Stimulated activated CD4-positive, alpha-beta T cell treated with anti-CD3 and anti-CD28 coated beads, Interleukin-2, amount 100 ng/mL, for 48 hours (primary cell): Measurements from ENCODE around the gene AZIN2.
"Not testable (repeated sequence)": the region's sequence is repeated elsewhere in the genome, so short reads cannot be mapped to it uniquely, and the experiment has no call there.

ENCODE experiments used
- DNase-seq, 2 donors: peaks; one replicate each; pipeline ENCODE4 v3.0.0-alpha.2; 2020

The AZIN2 gene

DNA sequence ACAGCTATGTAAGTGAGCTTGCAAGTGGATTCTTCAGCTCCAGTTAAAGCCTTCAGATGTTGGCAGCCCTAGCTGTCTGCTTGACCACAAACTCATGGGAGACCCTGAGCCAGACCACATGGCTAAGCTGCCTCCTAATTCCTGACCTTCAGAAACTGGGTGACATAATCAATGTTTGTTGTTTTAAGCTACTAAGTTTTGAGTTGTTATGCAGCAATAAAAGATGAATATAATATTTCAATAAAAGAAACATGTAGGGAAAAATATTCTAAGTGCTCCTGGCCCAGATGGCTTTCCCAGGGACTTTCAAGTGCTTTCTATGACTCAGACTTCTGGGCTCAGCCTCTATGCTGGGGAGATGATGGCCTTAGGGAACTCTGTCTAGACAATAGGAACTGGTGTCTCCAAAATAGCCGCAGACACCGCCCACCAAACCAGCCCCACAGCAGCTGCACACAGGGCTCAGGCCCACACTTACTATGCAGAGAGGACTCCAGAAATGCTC is 20.3 kb upstream of the AZIN2 start:
- no peak for DNase-seq

DNA sequence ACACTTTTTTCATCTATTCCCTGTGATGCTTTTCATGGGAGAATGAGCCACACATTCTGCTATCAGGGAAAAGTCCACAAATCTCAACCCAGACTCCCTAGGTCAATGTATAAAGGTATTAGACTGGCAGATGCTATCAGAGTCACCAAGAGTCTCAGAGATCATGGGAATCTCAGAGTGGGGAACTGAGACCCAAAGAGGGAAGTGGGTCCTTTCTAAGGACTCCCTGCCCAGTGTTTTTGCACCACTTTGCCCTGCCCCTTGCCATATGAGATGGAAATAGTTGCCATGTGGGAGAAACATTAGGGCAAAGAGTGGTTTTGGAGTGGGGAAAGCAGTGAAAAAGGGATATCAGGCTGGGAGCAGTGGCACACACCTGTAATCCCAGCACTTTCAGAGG is 19.1 kb upstream of the AZIN2 start:
- DNase-seq, result no peak

DNA sequence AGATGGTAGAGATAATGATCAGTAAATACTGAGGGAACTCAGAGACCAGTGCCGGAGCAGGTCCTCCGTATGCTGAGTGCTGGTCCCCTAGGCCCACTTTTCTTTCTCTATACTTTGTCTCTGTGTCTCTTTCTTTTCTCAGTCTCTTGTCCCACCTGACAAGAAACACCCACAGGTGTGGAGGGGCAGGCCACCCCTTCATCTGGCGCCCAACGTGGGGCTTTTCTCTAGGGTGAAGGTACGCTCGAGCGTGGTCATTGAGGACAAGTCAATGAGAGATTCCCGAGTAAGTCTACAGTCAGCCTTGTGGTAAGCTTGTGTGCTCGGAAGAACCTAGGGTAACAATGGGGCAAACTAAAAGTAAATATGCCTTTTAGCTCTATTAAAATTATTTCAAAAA is 16.7 kb upstream of the AZIN2 start:
- DNase-seq, result not testable (repeated sequence)

DNA sequence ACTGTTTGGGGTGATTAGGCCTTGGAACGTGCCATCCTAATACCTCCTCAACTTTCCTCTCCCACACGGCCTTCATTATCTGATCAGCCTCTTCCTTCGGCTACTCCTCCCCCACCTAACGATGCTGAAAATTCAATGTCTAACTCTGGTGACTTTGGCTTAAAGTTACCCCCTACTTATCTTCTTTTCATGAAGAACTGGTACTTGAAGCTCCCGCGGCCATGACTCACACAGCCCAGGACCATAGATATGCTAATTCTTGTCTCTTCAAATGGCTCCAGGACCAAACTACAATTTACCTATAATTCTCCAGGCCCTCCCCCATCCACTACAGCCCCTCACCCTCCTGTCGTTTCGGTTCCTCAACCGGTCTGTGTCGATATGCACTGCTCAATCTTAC is 15.7 kb upstream of the AZIN2 start:
- DNase-seq, result no peak

DNA sequence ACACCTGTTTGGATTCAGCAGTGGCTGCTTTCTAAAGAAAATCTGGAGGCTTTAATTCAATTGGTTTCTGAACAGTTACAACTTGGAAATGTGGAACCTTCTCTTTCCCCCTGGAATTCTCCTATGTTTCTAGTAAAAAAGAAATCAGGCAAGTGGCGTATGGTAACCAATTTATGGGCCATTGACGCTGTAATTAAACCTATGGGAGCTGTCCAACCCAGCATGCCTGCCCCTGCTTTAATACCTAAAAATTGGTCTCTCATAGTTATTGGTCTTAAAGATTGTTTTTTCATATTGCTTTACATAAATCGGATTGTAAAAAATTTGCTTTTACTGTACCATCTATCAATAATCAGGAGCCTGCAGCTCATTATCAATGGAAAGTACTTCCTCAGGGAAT is 14.5 kb upstream of the AZIN2 start:
- not testable (repeated sequence) for DNase-seq

DNA sequence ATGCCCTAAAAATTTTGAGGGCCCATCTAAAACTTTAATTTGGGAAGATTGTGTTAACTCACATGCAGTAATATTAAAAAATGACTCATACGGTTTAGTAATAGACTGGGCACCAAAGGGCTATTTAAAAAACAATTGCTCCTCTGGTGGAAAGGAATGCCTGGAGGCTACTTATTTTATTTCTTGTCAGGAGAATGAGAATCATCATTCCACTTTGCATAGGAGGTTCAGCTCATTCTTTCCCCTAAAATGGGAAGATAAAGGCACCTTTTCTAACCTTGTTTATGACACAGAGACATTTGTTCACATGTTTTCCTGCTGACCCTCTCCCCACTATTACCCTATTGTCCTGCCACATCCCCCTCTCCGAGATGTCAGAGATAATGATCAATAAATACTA is 12.8 kb upstream of the AZIN2 start:
- DNase-seq, result not testable (repeated sequence)

DNA sequence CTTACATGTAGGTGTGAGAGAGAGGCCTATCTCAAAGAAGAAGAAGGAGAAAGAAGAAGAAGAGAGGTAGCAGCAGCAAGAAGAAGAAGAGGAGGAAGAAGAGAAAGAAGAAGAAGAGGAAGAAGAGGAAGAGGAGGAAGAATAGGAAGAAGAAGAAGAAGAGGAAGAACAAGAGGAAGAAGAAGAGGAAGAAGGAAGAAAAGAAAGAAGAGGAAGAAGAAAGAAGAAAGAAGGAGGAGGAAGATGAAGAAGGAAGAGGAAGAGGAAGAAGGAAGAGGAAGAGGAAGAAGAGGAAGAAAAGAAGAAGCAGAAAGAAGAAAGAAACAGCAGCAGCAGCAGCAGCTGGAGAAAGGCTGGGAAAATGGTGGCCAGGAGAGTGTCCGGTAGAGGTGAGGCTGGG is 10.3 kb upstream of the AZIN2 start:
- no peak for DNase-seq

DNA sequence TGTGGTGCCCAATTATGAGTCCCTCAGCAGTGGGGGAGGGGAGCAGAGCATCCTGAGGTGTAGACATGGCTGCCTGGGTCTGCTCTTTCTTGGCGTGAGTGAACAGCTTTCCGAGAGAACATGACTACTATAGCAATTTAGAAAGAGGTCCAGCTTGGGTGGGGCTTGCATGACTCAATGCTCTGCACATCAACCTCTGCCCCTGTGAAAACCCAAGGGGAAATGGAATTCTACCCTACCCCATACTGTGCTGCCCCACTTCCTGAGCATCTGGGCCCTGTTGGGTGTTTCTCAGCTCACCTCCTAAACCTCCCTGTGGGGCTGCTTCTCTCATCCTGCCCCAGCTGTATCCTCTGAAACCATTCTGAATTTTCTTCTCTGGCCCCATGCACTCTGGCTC is 8.2 kb upstream of the AZIN2 start:
- DNase-seq, result no peak

DNA sequence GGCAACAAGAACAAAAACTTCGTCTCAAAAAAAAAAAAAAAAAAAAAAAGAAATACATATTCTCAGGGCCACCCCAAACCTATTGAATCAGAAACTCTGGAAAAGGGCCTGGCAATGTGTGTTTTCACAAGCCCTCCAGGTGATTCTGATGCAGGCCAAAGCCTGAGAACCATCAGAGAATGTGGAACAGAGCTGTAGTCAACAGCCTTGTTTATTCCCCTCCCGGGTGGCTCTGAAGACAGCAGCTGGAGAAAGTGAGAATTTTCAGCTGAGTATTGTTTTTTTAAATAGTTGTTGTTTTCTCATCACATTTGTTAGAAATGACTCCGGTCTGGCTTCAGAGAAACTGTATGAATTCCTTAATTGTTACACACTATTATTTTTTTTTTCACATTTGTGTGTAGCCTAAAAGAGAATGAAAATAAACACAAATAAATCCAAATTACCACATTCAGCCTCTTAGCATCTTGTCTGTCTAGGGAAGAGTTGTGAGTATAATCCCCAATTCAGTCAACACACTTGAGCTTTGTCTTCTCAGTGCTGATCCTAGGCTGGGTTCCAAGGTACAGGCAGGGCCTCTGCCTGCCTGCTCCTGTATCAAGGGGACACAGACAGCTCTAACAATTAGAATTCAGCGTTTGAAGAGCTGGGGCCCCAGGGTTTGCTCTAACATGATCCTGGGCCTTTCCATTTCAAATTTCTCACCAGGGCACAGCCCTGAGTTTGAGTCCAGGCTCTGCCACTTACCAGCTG is 6.6 kb upstream of the AZIN2 start:
- no peak for DNase-seq

DNA sequence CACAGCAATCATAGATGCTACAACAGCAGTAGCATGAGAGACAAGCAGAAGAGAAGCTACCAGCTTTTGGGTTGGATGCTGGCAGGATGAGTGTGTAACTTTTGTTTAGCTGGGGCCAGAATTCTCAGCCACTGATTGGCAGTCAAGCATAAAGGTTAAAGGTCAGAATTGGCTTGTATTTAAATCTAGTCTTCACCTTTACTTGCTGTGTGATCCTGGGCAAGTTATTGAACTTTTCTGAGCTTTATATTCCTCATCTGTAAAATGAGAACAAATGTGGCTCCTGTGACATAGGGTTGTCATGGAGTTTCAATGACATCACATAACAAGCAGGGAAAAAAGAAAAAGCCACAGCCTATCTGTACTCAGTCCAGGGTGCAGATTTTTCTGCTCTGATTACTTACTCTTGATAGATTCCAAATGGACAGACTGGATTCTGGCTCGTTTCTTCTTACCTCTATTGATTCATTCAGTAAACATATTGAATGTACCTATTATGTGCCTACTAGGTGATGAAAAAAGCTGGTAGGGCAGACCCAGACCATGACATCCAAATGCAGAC is 2.8 kb upstream of the AZIN2 start:
- DNase-seq, result no peak

DNA sequence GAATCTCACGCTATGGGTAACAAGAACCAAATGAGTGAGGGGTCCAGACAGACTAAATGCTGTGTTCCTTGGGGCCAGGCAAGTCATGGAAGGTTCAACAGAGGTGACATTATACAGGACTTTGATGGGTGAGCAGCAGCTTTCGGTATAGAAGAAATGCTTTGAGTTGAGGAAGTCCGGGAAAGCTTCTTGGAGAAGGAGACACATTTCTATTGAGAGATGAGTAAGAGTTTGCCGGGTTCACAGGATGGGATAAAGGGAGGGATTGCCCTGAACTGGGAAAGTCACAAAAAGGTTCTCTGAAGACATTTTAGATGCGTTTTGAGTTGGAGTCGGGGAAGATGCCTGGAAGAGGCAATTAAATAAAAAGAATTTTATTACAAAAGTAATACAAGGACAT is 580 bp upstream of the AZIN2 start:
- no peak for DNase-seq

DNA sequence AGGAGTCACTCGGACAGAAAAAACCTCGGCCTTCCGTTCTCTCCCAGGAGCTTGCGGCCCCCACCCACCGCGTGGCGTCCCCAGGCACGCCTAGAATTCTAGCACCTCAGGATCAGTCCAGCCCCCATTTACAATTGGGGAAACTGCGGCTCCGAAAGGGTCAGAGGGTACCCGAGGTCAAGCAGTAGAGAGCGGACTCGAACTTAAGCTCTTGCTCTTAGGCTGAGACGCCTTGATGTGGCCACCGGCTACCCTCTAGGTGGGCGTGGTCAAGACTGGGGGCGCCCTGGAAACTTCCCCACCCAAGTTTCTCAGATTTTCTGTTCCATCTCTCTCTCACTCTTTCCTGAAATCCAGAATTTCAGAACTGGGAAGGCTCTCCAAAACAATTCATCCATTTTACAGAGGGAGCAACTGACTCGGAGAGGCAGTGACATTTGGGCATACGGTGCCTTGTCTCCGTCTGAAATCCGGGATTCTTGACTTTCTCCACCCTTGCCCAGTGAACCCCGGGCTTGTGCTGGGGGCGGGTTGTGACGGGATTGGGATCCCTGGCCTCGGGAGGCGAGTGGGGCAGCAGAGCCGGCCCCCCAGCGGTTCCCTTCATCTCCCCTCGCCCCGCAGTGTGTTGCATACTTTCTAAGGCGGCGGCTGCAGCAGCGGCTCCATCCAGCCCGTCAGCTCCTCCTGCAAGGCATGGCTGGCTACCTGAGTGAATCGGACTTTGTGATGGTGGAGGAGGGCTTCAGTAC is 777 bp downstream of the AZIN2 start:
- no peak for DNase-seq

DNA sequence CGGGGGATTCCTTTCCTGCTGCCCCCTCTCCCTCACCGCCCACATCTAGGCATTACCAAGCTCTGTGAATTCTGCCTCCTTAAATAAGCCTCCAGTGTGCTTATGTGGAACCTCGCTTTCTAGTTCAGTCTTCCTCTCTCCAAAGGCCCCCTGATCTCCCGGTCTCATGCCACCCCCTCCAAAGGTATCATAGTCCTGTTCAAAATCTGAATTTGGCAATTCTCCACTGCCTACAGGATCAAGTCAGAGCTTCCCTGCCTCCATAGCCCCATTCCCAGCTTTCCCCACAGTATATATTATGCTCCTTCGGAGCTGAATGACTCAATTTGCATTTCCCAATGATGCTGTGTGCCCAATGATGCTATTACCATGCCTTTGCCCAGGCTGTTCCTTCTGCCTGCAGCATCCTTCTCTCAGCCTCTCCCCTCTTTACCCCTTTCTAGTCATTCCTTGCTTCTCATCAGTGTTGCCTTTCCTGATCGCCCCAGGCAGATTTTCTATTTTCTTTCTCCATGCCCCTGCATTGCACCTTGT is 1.7 kb downstream of the AZIN2 start:
- DNase-seq, result no peak

DNA sequence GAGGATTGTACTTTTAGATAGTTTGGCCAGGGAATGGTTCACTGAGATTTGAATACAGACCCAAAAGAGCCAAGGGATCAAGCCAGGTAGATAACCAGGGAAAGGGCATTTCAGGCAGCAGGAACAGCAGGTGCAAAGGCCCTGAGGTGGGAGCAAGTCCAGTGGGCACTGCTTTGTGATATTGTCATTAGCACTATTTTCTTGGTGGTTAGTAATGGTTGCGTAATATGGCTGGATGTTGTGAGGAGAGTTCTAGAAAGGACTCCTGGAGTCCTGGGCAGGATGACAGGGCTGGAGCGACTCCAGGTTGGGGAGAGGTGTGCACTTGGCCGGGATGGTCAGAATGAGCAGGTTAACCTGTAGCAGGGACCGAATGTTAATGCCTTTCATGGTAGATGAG is 4.4 kb downstream of the AZIN2 start:
- DNase-seq, result no peak

DNA sequence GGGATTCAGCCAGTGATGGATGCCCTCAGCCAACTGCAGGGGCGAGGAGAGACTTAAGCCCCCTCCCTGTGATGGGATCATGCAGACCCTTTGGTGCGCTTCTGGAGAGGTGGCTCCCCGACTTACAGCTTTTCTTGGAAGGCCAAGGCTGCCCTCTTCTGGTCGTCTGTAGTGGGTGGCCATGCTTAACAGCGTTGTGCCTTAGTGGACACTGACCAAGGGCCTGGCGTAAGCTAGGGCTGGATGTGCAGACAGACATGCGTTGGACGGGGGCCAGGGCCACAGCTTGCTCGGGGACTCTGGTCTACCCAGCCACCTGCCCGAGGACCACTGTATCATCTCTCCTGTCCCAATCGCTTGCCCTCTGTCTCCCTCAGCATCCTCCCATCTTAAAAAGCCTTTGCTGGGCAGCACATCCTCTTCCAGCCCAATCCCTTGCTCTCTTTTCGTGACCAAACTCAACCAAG is 5.5 kb downstream of the AZIN2 start:
- DNase-seq, result peak; percentile 37

DNA sequence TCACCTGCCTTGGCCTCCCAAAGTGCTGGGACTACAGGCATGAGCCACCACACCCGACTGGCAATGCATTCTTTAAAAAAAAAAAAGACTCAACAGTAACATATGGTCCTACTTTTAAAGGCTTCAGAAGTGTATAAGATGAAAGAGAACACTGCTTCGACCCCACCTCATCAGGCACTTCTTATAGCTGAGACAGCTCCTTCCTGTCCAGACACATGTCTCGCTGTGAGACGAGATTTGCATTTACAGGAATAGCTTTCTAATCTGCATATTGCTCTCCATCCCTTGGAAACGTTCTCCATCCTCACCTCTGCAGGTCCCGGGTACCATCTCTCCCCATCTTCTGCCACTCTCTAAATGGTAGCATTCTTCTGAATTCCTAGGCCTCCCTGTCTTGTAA is 6.7 kb downstream of the AZIN2 start:
- DNase-seq, result no peak

DNA sequence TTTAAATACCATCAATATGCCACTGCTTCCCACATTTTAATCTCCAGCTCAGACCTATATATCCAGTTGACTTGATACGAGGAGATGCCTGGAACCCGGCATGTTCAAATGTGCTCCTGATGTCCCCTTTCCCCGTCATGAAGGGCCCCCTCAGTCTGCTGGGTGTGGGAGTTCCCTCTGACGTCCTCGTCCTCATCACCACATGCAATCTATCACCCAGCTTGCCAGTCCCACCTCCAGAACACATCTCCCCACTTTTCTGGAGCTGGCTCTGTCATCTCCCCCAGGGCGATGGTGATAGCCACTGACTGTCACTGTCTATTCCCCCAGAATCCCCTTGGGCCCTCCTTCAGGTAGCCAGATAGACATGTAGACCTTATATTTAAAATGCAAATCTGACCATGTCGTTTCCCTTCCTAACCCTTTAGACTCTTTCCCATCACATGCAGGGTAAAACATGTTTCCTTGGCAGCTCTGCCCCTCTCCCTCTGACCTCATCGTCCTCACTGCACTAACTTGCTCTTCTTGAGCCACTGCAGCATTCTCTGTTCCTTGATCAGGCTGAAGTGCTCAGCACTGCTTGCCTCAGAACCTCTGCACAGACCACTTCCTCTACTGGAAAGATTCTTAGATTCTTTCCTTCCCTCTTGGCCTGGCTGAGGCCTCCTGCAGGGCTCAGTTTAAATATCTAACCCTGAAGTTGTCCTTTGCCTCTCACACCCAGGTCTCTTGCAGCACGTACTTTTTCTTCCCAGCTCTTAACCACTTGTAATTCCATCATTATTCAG is 7.4 kb downstream of the AZIN2 start:
- DNase-seq, result no peak

DNA sequence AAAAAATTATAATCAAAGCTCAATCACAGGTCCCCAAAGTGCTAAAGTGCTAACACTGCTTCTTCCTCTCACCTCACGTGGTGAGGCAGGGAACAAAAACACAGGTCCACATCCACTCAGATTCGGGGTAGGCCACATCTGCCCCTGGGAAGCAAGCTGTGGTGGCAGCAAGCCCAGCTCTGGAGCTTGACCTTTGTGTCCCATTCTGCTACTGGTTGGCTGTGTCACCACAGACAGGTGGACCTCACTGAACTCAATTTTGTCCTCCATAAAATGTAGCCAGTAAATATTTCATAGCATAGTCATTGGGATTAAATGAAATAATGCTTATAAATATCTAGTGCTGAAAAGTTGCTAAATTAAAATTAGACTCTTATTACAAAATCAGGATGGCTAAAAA is 8.5 kb downstream of the AZIN2 start:
- no peak for DNase-seq

DNA sequence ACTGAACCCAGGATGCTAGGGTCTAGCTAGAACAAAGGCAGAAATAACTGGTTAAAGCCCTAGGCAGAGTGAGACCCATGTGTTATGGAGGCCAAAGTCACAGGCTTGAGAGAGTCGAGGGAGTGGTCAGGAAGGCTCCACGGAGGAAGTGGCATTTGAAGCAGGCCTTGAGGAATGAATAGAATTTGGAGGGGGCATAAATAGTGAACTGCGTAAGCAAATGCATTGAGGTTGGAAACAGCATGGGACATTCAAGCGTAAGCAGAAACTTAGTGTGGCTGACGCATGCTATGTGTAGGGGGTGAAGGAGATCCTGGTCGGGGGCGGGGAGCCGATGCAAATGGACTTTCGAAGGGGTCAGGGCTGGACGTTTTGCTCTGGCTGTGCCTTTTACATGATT is 11.5 kb downstream of the AZIN2 start:
- DNase-seq, result no peak

DNA sequence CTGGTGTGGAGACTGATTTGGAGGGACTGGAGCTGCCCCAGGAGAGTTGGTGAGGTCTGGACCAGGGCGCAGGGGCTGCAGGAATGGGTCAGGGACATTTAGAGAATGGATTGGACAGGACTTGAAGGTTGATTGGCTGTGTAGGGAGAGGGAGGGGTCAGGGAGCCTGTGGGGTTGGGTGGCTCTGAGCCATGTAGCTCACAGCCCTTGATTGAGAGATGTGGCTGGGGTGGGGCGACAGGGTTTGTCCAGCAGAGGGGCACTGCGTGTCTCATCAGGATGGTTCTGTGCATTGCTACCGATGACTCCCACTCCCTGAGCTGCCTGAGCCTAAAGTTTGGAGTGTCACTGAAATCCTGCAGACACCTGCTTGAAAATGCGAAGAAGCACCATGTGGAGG is 12.1 kb downstream of the AZIN2 start:
- DNase-seq, result no peak

DNA sequence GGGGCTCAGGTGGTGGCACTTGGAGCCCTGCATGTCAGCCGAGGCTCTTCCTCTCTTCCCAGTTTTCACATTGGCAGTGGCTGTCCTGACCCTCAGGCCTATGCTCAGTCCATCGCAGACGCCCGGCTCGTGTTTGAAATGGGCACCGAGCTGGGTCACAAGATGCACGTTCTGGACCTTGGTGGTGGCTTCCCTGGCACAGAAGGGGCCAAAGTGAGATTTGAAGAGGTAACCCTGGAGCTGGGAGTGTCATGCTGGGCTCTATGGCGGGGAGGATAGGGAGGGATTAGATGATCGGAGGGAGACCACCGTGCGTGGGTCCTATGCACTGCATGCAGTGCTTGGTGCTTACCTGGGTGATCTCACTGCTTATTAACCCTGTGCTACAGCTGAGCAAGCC is 13.5 kb downstream of the AZIN2 start:
- DNase-seq, result no peak

DNA sequence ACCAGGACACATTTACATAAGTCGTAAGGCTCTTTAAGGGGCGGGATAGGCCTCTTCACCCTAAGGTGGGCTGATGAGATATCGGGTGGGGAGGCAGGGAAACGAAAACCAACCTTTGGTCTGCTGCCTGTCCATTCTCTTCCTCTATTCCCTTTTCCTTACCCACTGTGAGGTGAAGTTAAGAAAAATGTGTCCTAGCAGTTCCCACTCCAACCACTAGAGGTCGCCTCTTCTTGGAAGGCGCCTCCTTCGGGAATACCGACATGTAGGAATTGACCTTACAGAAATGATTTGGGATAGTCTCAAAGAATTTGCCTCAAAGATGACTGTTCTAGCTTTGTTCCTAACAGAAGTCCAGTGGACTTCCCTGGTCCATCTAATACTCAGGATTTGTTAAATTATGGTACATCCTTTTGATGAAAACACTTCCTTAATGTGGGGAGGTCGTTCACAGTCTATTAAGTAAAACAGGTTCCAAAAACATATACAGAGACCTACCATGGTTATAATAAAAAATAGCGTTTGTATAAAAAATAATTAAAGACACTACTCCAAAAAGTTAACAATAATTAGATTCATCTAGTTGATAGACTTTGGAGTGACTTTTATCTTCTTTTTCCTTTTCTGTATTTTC is 14.1 kb downstream of the AZIN2 start:
- peak in 1 of 2 donors; percentile 21 for DNase-seq
